Glomerular visceral epithelial cell (primary cell): ENCODE measurements around the gene PARP16.
A peak's percentile ranks its signal among the peaks of the same experiment; 100 is the strongest.

ENCODE experiments used
- DNase-seq: peaks from one replicate; pipeline ENCODE4 v3.0.0-alpha.2; 2016; ENCODE audit errors: extremely low spot score

The PARP16 gene

GRCh38 chr15:65311760-65312159 lies 25.1 kb upstream of the PARP16 start:
- no peak for DNase-seq

GRCh38 chr15:65310431-65311137 lies 23.9 kb upstream of the PARP16 start:
- no peak for DNase-seq

- DNase-seq, result no peak
Measured at GRCh38 chr15:65309882-65310418, 23.3 kb upstream of the PARP16 start.

GRCh38 chr15:65307978-65308377 lies 21.3 kb upstream of the PARP16 start:
- no peak for DNase-seq

- DNase-seq, result no peak
Measured at GRCh38 chr15:65306551-65306950, 19.9 kb upstream of the PARP16 start.

GRCh38 chr15:65305776-65306175 lies 19.1 kb upstream of the PARP16 start:
- no peak for DNase-seq

- no peak for DNase-seq
Measured at GRCh38 chr15:65305150-65305758, 18.6 kb upstream of the PARP16 start.

GRCh38 chr15:65304381-65305149 lies 17.9 kb upstream of the PARP16 start, which contains the start of gene RNU5B-1:
Gene RNU5B-1 (plus strand): TSS chr15:65304677.
- peak; percentile 94 for DNase-seq

- peak; percentile 44 for DNase-seq
Measured at GRCh38 chr15:65303687-65304380, 17.2 kb upstream of the PARP16 start.

- DNase-seq, result no peak
Measured at GRCh38 chr15:65302061-65302460, 15.4 kb upstream of the PARP16 start.

- no peak for DNase-seq
Measured at GRCh38 chr15:65300924-65301441, 14.3 kb upstream of the PARP16 start.

- DNase-seq, result no peak
Measured at GRCh38 chr15:65298731-65299130, 12.0 kb upstream of the PARP16 start.

- DNase-seq, result no peak
Measured at GRCh38 chr15:65292938-65293518, 6.3 kb upstream of the PARP16 start.

GRCh38 chr15:65290228-65290627 lies 3.5 kb upstream of the PARP16 start:
- DNase-seq, result no peak

- no peak for DNase-seq
Measured at GRCh38 chr15:65289261-65289854, 2.7 kb upstream of the PARP16 start.

- DNase-seq, result peak; percentile 5
Measured at GRCh38 chr15:65287520-65287855, 805 bp upstream of the PARP16 start.

- DNase-seq, result no peak
Measured at GRCh38 chr15:65286069-65286703, 497 bp downstream of the PARP16 start.

GRCh38 chr15:65285291-65286068 lies 1.2 kb downstream of the PARP16 start:
- no peak for DNase-seq

- no peak for DNase-seq
Measured at GRCh38 chr15:65278480-65278879, 8.2 kb downstream of the PARP16 start.

GRCh38 chr15:65277015-65277414 lies 9.7 kb downstream of the PARP16 start:
- DNase-seq, result no peak
